A549 (cell line): ENCODE data around the gene SMIM21. TPM values are rescaled to one million over a fixed set of nuclear protein-coding genes. Genes with fewer than 3 reads are reported as not detected.
A peak's percentile ranks its signal among the peaks of the same experiment; 100 is the strongest.

ENCODE experiments used
- ATAC-seq, 2 experiments: fragments of 200-7000 bp in 1 of 2; fragments of >200 bp in 1 of 2; cut with Nextera tagmentation in 1 of 2; cut with Tn5 transposase in 1 of 2; 3 replicates each; pipeline versions ENCODE4 v1.8.0 to v1.9.1; 2018 to 2020; ENCODE audit warnings: mild to moderate bottlenecking in 1 of 2, moderate library complexity in 1 of 2
- CTCF ChIA-PET: fragments of 300-600 bp; sonication (Branson Sonifier 250); formaldehyde crosslinking; extraction: SDS; loops from one replicate; lab custom pipeline; 2021; ENCODE audit warnings: antibody characterized with exemption, inconsistent platforms; lab: Yijun Ruan, JAX
- POLR2A ChIA-PET: fragments of 350-600 bp; formaldehyde crosslinking; extraction: SDS; loops from one replicate; lab custom pipeline; 2021; ENCODE audit warnings: antibody characterized with exemption, inconsistent platforms; lab: Yijun Ruan, JAX
- DNase-seq, 2 experiments: peaks; one replicate each; pipeline versions ENCODE4 v3.0.0 to v3.0.0-alpha.2; 2011 to 2016; ENCODE audit warnings: low read depth in 1 of 2, low spot score in 1 of 2
- FAIRE-seq: peaks from 2 replicates; lab custom pipeline; 2011; peaks lifted over from hg19 to GRCh38; lab: Jason Lieb, UNC
- H3K27ac ChIP-seq, 2 experiments: fragments of >200 bp; sonication (Bioruptor Twin); formaldehyde crosslinking; 3 replicates each; pipeline ENCODE4 v1.5.1; 2016 to 2017
- H3K4me1 ChIP-seq: fragments of >200 bp; sonication (Bioruptor Twin); formaldehyde crosslinking; 3 replicates; pipeline ENCODE4 v1.6.1; 2016
- H3K4me2 ChIP-seq: fragments of >200 bp; sonication (Bioruptor Twin); formaldehyde crosslinking; 3 replicates; pipeline ENCODE4 v1.6.1; 2016
- H3K4me3 ChIP-seq: fragments of >200 bp; sonication (Bioruptor Twin); formaldehyde crosslinking; 3 replicates; pipeline ENCODE4 v1.5.1; 2016
- H3K9me3 ChIP-seq: fragments of >200 bp; sonication (Bioruptor Twin); formaldehyde crosslinking; 3 replicates; pipeline ENCODE4 v1.6.1; 2016
- BHLHE40 ChIP-seq: IDR thresholded peaks from 2 replicates; pipeline ENCODE4 v1.6.1; 2012; ENCODE audit warnings: low read depth, low read length, inconsistent platforms
- CBX2 ChIP-seq: fragments of 200-600 bp; sonication (generic); IDR thresholded peaks from 2 replicates; pipeline ENCODE4 v1.6.1; 2016; ENCODE audit warnings: low read depth, mild to moderate bottlenecking, borderline replicate concordance
- CBX8 ChIP-seq: fragments of 200-600 bp; sonication (generic); IDR thresholded peaks from 2 replicates; pipeline ENCODE4 v1.6.1; 2016
- CEBPB ChIP-seq, 2 experiments: fragments of >200 bp in 1 of 2; sonication (Bioruptor Twin) in 1 of 2; formaldehyde crosslinking in 1 of 2; IDR thresholded peaks; 2 replicates each; pipeline ENCODE4 v1.6.1; 2012 to 2016
- CHD2 ChIP-seq: fragments of 150-350 bp; IDR thresholded peaks from 2 replicates; pipeline ENCODE4 v1.6.1; 2014; ENCODE audit warnings: low read length; ENCODE audit not compliant: partially characterized antibody
- CHD4 ChIP-seq: fragments of 200-600 bp; sonication (generic); IDR thresholded peaks from 2 replicates; pipeline ENCODE4 v1.6.1; 2016; ENCODE audit warnings: antibody characterized with exemption, mild to moderate bottlenecking, borderline replicate concordance
- EHF ChIP-seq: fragments of 250-450 bp; sonication (Bioruptor Pico); IDR thresholded peaks from 2 replicates; pipeline ENCODE4 v1.5.0; 2020; ENCODE audit warnings: mild to moderate bottlenecking
- EHMT2 ChIP-seq: fragments of 200-600 bp; sonication (generic); IDR thresholded peaks from 2 replicates; pipeline ENCODE4 v1.6.1; 2016; ENCODE audit warnings: antibody characterized with exemption, low read depth, mild to moderate bottlenecking, moderate library complexity
- ESRRA ChIP-seq: fragments of 150-350 bp; IDR thresholded peaks from 2 replicates; pipeline ENCODE4 v1.6.1; 2014; ENCODE audit warnings: mild to moderate bottlenecking, low read length, borderline replicate concordance
- HDAC2 ChIP-seq: fragments of 200-600 bp; sonication (generic); IDR thresholded peaks from 2 replicates; pipeline ENCODE4 v1.6.1; 2016
- HOXA7 ChIP-seq: fragments of 250-450 bp; sonication (Bioruptor Pico); IDR thresholded peaks from 2 replicates; pipeline ENCODE4 v1.5.0; 2020; ENCODE audit warnings: mild to moderate bottlenecking, moderate library complexity
- HOXB13 ChIP-seq: fragments of 250-450 bp; sonication (Bioruptor Pico); IDR thresholded peaks from 2 replicates; pipeline ENCODE4 v1.5.0; 2020; ENCODE audit warnings: low read depth, mild to moderate bottlenecking, moderate library complexity
- JUN ChIP-seq, 2 experiments: fragments of >200 bp; sonication (Bioruptor Twin); formaldehyde crosslinking; IDR thresholded peaks; 2 replicates in 1 of 2; 3 replicates in 1 of 2; pipeline ENCODE4 v1.6.1; 2016 to 2017
- JUNB ChIP-seq: fragments of >200 bp; sonication (Bioruptor Twin); formaldehyde crosslinking; IDR thresholded peaks from 2 replicates; pipeline ENCODE4 v1.6.1; 2016
- KDM1A ChIP-seq: fragments of 200-600 bp; sonication (generic); IDR thresholded peaks from 2 replicates; pipeline ENCODE4 v1.6.1; 2016; ENCODE audit warnings: low read depth, mild to moderate bottlenecking
- NFE2L2 ChIP-seq: fragments of 150-350 bp; conservative IDR thresholded peaks from 2 replicates; pipeline ENCODE4 v1.6.1; 2014; ENCODE audit warnings: low read length
- NR3C1 ChIP-seq: fragments of >200 bp; sonication (Bioruptor Twin); formaldehyde crosslinking; IDR thresholded peaks from 3 replicates; pipeline ENCODE4 v1.6.1; 2017
- PHF8 ChIP-seq: fragments of 200-600 bp; sonication (generic); IDR thresholded peaks from 2 replicates; pipeline ENCODE4 v1.6.1; 2016; ENCODE audit warnings: low read depth, mild to moderate bottlenecking, antibody characterized with exemption, moderate library complexity, borderline replicate concordance
- POLR2AphosphoS2 ChIP-seq: conservative IDR thresholded peaks from 2 replicates; pipeline ENCODE4 v1.6.1; 2012; ENCODE audit warnings: low read length, improper control_type of control experiment, inconsistent platforms
- RAD21 ChIP-seq, 2 experiments: fragments of >200 bp in 1 of 2; sonication (Bioruptor Twin) in 1 of 2; formaldehyde crosslinking in 1 of 2; IDR thresholded peaks in 1 of 2; conservative IDR thresholded peaks in 1 of 2; 2 replicates in 1 of 2; 3 replicates in 1 of 2; pipeline ENCODE4 v1.6.1; 2012 to 2018; ENCODE audit warnings: inconsistent platforms in 1 of 2
- RNF2 ChIP-seq: fragments of 200-600 bp; sonication (generic); IDR thresholded peaks from 2 replicates; pipeline ENCODE4 v1.6.1; 2016; ENCODE audit warnings: low read depth, mild to moderate bottlenecking, antibody characterized with exemption, moderate library complexity, borderline replicate concordance
- TFCP2L1 ChIP-seq: fragments of 250-450 bp; sonication (Bioruptor Pico); IDR thresholded peaks from 2 replicates; pipeline ENCODE4 v1.5.0; 2021; ENCODE audit warnings: mild to moderate bottlenecking
- ZFP36 ChIP-seq: fragments of 450-650 bp; IDR thresholded peaks from 2 replicates; pipeline ENCODE4 v1.6.1; 2014; ENCODE audit warnings: borderline replicate concordance; ENCODE audit not compliant: partially characterized antibody
- ZNF302 ChIP-seq: fragments of 250-450 bp; sonication (Bioruptor Pico); IDR thresholded peaks from 2 replicates; pipeline ENCODE4 v1.9.0; 2021; ENCODE audit warnings: inconsistent platforms, mild to moderate bottlenecking, moderate library complexity
- ZSCAN20 ChIP-seq: fragments of 250-450 bp; sonication (Bioruptor Pico); IDR thresholded peaks from 2 replicates; pipeline ENCODE4 v1.8.0; 2022; ENCODE audit warnings: mild to moderate bottlenecking, moderate library complexity
- WGBS: methylation state at CpG from one replicate; pipeline ENCODE4 v1.1.6; 2017; ENCODE audit errors: missing lambda C conversion rate; 5-methylcytosine and 5-hydroxymethylcytosine counted together
- polyA plus RNA-seq, 4 experiments: library from polyadenylated mRNA; depleted of rRNA in 3 of 4; stranded (reverse); fragments of >200 nt; fragmentation: RNase III in 1 of 4; extraction: RNeasy Plus Mini Kit Qiagen cat#74134 plus additional on column Dnase treatment in 1 of 4; gene quantifications; 2 replicates in 3 of 4; 3 replicates in 1 of 4; pipeline ENCODE4 v1.2.3, GENCODE V29; 2011 to 2017
- TF ChIP-seq, protein P1 (sequence below): fragments of >200 bp; sonication (Bioruptor Twin); formaldehyde crosslinking; IDR thresholded peaks from 2 replicates; pipeline ENCODE4 v1.6.1; 2016
- TF ChIP-seq, protein P2 (sequence below): IDR thresholded peaks from 2 replicates; pipeline ENCODE4 v1.6.1; 2012
- TF ChIP-seq, protein P3 (sequence below): fragments of >200 bp; sonication (Bioruptor Twin); formaldehyde crosslinking; IDR thresholded peaks from 3 replicates; pipeline ENCODE4 v1.5.1; 2016

The SMIM21 gene
- polyA plus RNA-seq, 2 of the 4 experiments (the other 2 are of a cell fraction): not detected

DNA sequence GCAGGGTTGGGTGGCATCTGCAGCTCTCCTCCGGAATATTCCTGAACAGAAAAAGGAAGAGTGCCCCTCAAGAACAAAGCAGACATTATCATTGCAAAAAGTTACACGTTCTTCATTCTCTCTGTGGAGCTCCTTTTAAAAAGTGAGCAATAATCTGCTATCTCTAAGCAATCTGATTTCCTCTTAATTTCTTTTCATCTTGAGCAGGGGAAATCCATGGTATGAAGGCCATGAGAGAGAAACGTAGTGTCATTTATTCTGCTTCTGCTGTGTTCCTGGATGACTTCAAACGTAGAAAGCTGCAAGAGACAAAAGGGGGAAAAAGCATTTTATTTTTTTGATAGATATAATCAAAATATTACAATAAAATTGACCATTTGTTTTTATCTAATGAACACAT lies 16.9 kb downstream of the SMIM21 start:
- ChIA-PET CTCF (no interaction called here), POLR2A (no interaction called here)
- peak overlapping the region in 1 of 2 experiments; percentile 91; a peak in 2 of 6 replicates for H3K27ac ChIP-seq
- DNase-seq (no peak), ATAC-seq (no peak), FAIRE-seq (no peak)
- no peak overlapping the region for H3K4me3 ChIP-seq
- no peak for TF ChIP-seq CBX8
- no peak for TF ChIP-seq EHMT2
- no peak for TF ChIP-seq ZSCAN20 (CRISPR knock-in tag)
- TF ChIP-seq ESRRA: no peak
- TF ChIP-seq CHD2: no peak
- no peak for TF ChIP-seq JUN (IDR thresholded peaks at IDR 0.05)
- no peak for TF ChIP-seq ZFP36
- TF ChIP-seq BHLHE40: no peak
- TF ChIP-seq, protein P1, sequence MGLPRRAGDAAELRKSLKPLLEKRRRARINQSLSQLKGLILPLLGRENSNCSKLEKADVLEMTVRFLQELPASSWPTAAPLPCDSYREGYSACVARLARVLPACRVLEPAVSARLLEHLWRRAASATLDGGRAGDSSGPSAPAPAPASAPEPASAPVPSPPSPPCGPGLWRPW: no peak
- TF ChIP-seq RAD21 (conservative IDR thresholded peaks at IDR 0.05 in 1 of 2, IDR thresholded peaks at IDR 0.05 in 1 of 2): no peak
- no peak for TF ChIP-seq HOXB13
- TF ChIP-seq RNF2: no peak
- TF ChIP-seq TFCP2L1: no peak
- TF ChIP-seq HDAC2: no peak
- no peak for TF ChIP-seq EHF (CRISPR knock-in tag)
- no peak for TF ChIP-seq JUNB
- TF ChIP-seq PHF8: no peak
- TF ChIP-seq CHD4: no peak
- WGBS: 76% methylated on average over 4 of the region's 4 CpGs
- H3K4me1 ChIP-seq: peaks cover 21% of the 10 kb centered on the region
- H3K9me3 ChIP-seq: no peaks in the 10 kb centered on the region
- no peak overlapping the region for H3K4me2 ChIP-seq

DNA sequence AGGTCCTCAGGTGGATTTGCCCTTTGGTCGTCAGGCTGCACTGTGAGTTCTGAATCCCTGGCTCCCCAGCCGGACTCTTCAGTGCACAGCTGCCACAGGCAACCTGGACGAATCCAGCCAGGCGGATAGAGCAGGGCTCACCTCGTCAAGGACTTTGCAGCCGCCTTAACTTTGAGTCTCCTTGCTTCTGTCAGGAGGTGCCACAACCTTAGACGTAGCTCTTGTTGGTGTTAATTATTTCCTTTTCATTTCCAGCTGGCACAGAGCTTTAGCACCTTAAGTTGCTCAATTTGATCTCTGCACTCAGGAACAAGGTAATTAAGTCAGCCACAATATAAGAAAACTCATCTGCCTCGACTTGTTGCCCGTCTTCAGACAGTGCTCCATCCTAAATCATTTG lies 17.7 kb downstream of the SMIM21 start:
- WGBS: 90% methylated on average over 7 of the region's 9 CpGs
- DNase-seq (no peak), ATAC-seq (no peak), FAIRE-seq (no peak)
- H3K4me1 ChIP-seq: peaks cover 21% of the 10 kb centered on the region
- POLR2A ChIA-PET: no interaction called here
- CTCF ChIA-PET: no interaction called here
- peak overlapping the region; percentile 52; the same call in 2 of the 3 replicates for H3K4me2 ChIP-seq
- no peaks in the 10 kb centered on the region for H3K9me3 ChIP-seq
- no peak overlapping the region for H3K4me3 ChIP-seq
- peak overlapping the region; percentile 71 to 91 for H3K27ac ChIP-seq
- TF ChIP-seq ZNF302 (CRISPR knock-in tag): no peak
- TF ChIP-seq, protein P1: no peak
- no peak for TF ChIP-seq NFE2L2
- TF ChIP-seq, protein P2, sequence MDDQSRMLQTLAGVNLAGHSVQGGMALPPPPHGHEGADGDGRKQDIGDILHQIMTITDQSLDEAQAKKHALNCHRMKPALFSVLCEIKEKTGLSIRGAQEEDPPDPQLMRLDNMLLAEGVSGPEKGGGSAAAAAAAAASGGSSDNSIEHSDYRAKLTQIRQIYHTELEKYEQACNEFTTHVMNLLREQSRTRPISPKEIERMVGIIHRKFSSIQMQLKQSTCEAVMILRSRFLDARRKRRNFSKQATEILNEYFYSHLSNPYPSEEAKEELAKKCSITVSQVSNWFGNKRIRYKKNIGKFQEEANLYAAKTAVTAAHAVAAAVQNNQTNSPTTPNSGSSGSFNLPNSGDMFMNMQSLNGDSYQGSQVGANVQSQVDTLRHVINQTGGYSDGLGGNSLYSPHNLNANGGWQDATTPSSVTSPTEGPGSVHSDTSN: no peak
- no peak for TF ChIP-seq HOXA7
- TF ChIP-seq CHD2: no peak

DNA sequence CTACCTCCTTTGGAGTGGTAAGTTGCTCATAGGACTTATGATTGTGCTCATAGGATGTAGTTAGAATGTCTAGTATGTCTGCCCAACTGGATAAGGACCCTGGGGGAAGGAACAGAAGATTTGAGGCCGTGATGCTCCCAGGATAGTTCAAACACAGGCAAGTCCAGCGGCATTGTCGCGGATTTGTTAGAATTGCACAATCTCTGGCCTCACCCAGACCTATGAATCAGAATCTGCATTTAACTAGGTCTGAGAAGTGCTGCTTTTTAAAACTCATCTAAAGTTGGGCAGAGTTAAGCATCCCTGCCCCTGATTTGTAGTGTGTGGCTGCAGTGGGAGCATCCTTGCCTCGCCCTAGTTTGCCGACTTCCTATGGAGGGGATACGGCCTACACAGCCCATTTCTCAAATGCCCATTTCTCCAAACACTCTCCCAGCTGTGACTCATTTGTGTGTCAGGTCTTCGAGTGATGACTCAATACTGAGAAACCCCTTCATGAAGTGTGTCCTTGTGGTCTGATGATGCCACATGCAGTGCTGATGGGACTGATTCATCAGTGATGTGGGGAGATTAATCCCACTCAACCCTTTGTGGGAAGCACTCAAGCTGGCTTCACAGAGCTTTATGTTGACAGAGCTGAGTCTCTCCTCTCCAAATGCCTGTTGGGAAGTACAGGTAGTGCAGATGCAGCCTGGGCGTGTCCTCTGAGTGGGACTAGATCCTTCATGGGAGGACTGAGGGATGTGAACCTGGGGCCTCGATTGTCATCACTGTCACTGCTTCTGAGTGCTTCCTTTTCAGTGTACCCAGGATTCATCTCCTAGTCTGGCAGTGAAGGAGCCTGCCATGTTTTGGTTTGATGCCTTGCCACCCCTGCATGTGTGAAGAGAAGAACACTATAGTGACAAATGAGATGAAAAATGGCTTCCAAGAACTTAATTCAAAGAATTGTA lies 18.7 kb downstream of the SMIM21 start:
- WGBS: 8% methylated on average over 10 of the region's 10 CpGs
- ATAC-seq: peak; percentile 95 to 97
- peak overlapping the region; percentile 83 to 91 for H3K27ac ChIP-seq
- FAIRE-seq: peak; percentile 72
- H3K4me2 ChIP-seq: peak overlapping the region; percentile 52
- peaks cover 21% of the 10 kb centered on the region for H3K4me1 ChIP-seq
- DNase-seq: peak; percentile 65 to 86
- H3K4me3 ChIP-seq: no peak overlapping the region
- POLR2A ChIA-PET: interaction anchor here (1.2 kb wide), 1 partner anchor 198 kb away, joined by 4 read pairs; the partner anchor contains the start of gene TSHZ1
- CTCF ChIA-PET: no interaction called here
- no peaks in the 10 kb centered on the region for H3K9me3 ChIP-seq
- TF ChIP-seq JUN (IDR thresholded peaks at IDR 0.05) (peak; percentile 63 to 70; a peak in 2 of 5 replicates), NR3C1 (no peak), ZSCAN20 (CRISPR knock-in tag) (no peak), KDM1A (no peak), POLR2AphosphoS2 (no peak), HOXB13 (no peak), RNF2 (no peak), EHF (CRISPR knock-in tag) (no peak), CBX2 (no peak), CEBPB (IDR thresholded peaks at IDR 0.05) (peak; percentile 85 to 92), ZFP36 (no peak), RAD21 (conservative IDR thresholded peaks at IDR 0.05 in 1 of 2, IDR thresholded peaks at IDR 0.05 in 1 of 2) (peak; percentile 3 to 36; a peak in 2 of 5 replicates)
- TF ChIP-seq, protein P3, sequence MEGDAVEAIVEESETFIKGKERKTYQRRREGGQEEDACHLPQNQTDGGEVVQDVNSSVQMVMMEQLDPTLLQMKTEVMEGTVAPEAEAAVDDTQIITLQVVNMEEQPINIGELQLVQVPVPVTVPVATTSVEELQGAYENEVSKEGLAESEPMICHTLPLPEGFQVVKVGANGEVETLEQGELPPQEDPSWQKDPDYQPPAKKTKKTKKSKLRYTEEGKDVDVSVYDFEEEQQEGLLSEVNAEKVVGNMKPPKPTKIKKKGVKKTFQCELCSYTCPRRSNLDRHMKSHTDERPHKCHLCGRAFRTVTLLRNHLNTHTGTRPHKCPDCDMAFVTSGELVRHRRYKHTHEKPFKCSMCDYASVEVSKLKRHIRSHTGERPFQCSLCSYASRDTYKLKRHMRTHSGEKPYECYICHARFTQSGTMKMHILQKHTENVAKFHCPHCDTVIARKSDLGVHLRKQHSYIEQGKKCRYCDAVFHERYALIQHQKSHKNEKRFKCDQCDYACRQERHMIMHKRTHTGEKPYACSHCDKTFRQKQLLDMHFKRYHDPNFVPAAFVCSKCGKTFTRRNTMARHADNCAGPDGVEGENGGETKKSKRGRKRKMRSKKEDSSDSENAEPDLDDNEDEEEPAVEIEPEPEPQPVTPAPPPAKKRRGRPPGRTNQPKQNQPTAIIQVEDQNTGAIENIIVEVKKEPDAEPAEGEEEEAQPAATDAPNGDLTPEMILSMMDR: no peak
- TF ChIP-seq, protein P2: no peak
